ENCODE results near the gene LAMTOR3. TPM values are rescaled to one million over a fixed set of nuclear protein-coding genes. Genes with fewer than 3 reads are reported as not detected.

The LAMTOR3 gene
- total and polyA plus RNA-seq, 10 of the 15 experiments (the other 5 are each of a cell fraction or from before 2014, with no cell fraction given): 30.1 to 120 (median 65.5) TPM

- peak; percentile 45 for TF ChIP-seq PBX3 (IDR thresholded peaks at IDR 0.05; ENCODE audit: insufficient replicate concordance, low read depth, low read length)
- no peak for TF ChIP-seq FOS (IDR thresholded peaks at IDR 0.05; ENCODE audit: borderline replicate concordance, extremely low read depth, insufficient read length)
- no peak for TF ChIP-seq KAT2A (conservative IDR thresholded peaks at IDR 0.05; ENCODE audit: control insufficient read depth, low read depth, low read length)
- TF ChIP-seq RELB (IDR thresholded peaks at IDR 0.05; ENCODE audit: low read depth): no peak
- TF ChIP-seq ZZZ3 (IDR thresholded peaks at IDR 0.05; ENCODE audit: control insufficient read depth, insufficient read length, low read depth): no peak
- TF ChIP-seq YY1 (IDR thresholded peaks at IDR 0.05; ENCODE audit: low read depth, low read length): no peak
- no peak for TF ChIP-seq RB1 (IDR thresholded peaks at IDR 0.05; ENCODE audit: borderline replicate concordance)
- TF ChIP-seq CEBPB (IDR thresholded peaks at IDR 0.05; ENCODE audit: borderline replicate concordance in 1 of 2, low read depth in 2 of 2, low read length in 2 of 2): no peak
- no peak for TF ChIP-seq FOXK2 (IDR thresholded peaks at IDR 0.05)
- TF ChIP-seq RELA (IDR thresholded peaks at IDR 0.05; ENCODE audit: borderline replicate concordance, partially characterized antibody): no peak
- peak; percentile 66 for TF ChIP-seq IKZF1 (conservative IDR thresholded peaks at IDR 0.05)
- TF ChIP-seq HDAC2 (IDR thresholded peaks at IDR 0.05): no peak
- no peak for TF ChIP-seq RAD51 (IDR thresholded peaks at IDR 0.05)
- no peak for TF ChIP-seq HDGF (IDR thresholded peaks at IDR 0.05)
- 0 out of 2 replicates have a peak, but pooled peaks have one; percentile 49 for TF ChIP-seq TBL1XR1 (IDR thresholded peaks at IDR 0.05; ENCODE audit: low read depth, low read length)
- TF ChIP-seq CHD1 (IDR thresholded peaks at IDR 0.05; ENCODE audit: low read depth, low read length): no peak
- TF ChIP-seq PML (IDR thresholded peaks at IDR 0.05; ENCODE audit: low read length): no peak
- TF ChIP-seq YBX1 (IDR thresholded peaks at IDR 0.05): no peak
- TF ChIP-seq DPF2 (IDR thresholded peaks at IDR 0.05): peak; percentile 58
- no peak for TF ChIP-seq SUPT20H (IDR thresholded peaks at IDR 0.05; ENCODE audit: borderline replicate concordance, control insufficient read depth, low read depth, low read length)
- TF ChIP-seq IRF4 (IDR thresholded peaks at IDR 0.05; ENCODE audit: low read depth, low read length): 0 out of 2 replicates have a peak, but pooled peaks have one; percentile 66
- no peak for TF ChIP-seq ZSCAN29 (IDR thresholded peaks at IDR 0.05)
- TF ChIP-seq ZNF24 (IDR thresholded peaks at IDR 0.05): no peak
- no peak for TF ChIP-seq TCF3 (IDR thresholded peaks at IDR 0.05; ENCODE audit: borderline replicate concordance, insufficient read depth, low read depth, low read length)
- no peak for TF ChIP-seq CREB1 (IDR thresholded peaks at IDR 0.05; ENCODE audit: low read depth)
- TF ChIP-seq E4F1 (IDR thresholded peaks at IDR 0.05; ENCODE audit: borderline replicate concordance, partially characterized antibody): no peak
- no peak for TF ChIP-seq TCF12 (IDR thresholded peaks at IDR 0.05; ENCODE audit: low read depth, low read length)
- no peak for TF ChIP-seq RAD21 (IDR thresholded peaks at IDR 0.05; ENCODE audit: insufficient read depth, low read depth, low read length)
- TF ChIP-seq USF1 (IDR thresholded peaks at IDR 0.05; ENCODE audit: borderline replicate concordance, extremely low read length, insufficient read depth, low read depth, low read length): no peak
These were observed 45.6 kb downstream of the LAMTOR3 start (continued) for GRCh38 chr4:99848591-99849001.

All from GM12878 (cell line).